Suppressor macrophage (primary cell): ENCODE results near the gene EIF2D.
"Not testable (repeated sequence)": the region's sequence is repeated elsewhere in the genome, so short reads cannot be mapped to it uniquely, and the experiment has no call there.

Experiments
- DNase-seq, 4 experiments: peaks; one replicate each; pipeline ENCODE4 v3.0.0-alpha.2; 2020 to 2022

EIF2D gene

GRCh38 chr1:206635080-206635977 lies 23.1 kb upstream of the EIF2D start, which contains the start of gene DYRK3:
Gene DYRK3 (plus strand): TSS chr1:206635536. CDS start chr1:206635704, 168 bp downstream.
- peak; percentile 96 to 99 (median 98) for DNase-seq

DNA sequence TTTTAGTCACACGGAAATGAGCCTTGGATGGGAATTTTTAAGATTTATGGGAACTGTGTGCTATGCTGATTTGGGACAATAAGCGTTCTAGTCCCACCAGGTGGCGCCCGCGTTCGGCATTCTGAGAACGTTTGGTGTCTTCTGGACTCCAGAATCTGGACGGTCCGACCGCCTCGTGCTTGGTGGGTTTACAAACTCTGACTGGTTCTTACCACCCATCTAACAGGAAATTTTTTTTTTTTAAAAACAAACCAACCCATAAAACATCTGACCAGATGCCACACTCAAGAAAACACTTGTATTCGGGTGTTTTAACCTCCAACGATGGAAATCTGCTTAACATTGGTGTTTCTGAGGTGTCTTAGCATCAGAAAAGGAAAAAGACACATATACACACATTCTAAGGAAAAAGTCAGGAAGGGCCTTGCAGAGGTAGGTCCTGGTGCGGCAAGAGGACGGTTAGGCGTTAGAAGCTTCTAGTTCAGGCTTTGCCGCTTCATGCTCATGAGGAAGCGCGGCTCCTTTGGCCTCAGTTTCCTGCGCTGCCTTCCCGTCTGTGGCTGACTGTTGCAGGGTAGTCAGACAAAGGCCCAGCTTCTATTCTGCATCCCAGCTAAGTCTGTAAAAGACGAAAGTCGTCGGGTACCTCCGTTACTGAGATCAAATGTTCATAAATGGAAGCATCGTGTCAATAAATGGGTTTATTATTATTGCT lies 22.3 kb upstream of the EIF2D start:
- DNase-seq, result peak; percentile 93 to 98 (median 96)

DNA sequence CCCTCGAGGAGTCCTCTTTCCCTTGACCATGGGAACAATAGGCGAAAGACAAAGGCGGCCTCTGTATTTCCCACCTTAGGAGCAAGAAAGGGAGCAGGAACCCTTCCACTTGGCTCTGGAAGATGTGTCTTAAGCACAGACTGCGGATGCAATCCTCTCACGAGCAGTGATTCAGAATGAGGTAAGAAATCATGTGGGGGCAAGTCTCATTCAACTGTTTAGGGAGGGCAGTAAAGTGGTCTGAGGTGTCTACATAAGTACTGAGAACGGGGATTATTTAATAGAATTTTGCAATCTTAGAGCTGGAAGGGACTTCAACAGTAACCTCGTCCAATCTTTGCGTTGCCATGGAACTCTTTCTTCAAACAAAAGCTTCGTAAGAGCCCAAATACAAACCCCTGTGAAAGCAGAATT lies 21.4 kb upstream of the EIF2D start:
- peak; percentile 35 to 78 (median 64) for DNase-seq

DNA sequence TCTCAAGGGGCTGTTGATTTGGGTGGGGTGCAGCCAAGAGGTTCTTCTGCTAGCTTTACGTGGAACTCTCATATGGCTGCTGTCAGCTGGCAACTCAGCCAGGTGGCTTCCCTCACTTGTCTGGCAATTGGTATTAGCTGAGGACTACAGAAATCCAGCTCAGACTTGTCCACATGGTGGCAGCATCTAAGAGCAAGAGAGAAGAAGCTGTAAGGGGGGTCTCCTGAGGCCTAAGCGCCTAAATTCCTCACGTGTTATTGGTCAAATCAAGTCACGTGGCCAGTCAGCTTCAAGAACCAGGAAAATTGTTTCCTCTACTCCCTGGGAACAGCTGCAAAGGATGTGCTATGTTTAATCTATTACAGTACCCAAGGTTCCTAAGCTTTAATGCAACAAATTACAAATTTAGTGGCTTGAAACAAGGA lies 18.8 kb upstream of the EIF2D start:
- peak; percentile 21 to 56 (median 52) for DNase-seq

DNA sequence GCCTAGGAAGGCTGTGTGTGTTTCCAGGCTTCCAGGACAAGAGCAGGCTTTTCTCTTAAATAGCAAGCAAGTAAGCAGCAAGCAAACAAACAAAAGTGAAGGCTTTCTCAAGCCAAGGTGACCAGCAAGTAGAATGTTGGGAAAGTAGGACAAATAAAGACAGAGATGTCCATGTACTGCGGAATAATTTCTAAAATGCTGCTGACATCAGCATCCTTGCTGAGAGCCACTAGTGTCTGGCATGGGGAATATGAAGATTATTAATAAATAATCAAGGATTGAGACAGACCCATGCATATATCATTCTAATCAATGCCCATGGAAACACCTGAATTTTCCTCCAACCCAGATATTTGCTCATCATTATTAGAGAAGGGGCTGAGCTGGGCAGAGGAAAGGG lies 16.7 kb upstream of the EIF2D start:
- DNase-seq, result no peak

- not testable (repeated sequence) for DNase-seq
Observed at GRCh38 chr1:206626396-206626795, 14.1 kb upstream of the EIF2D start.

- no peak for DNase-seq
Observed at GRCh38 chr1:206609229-206609991, 2.9 kb downstream of the EIF2D start.

DNA sequence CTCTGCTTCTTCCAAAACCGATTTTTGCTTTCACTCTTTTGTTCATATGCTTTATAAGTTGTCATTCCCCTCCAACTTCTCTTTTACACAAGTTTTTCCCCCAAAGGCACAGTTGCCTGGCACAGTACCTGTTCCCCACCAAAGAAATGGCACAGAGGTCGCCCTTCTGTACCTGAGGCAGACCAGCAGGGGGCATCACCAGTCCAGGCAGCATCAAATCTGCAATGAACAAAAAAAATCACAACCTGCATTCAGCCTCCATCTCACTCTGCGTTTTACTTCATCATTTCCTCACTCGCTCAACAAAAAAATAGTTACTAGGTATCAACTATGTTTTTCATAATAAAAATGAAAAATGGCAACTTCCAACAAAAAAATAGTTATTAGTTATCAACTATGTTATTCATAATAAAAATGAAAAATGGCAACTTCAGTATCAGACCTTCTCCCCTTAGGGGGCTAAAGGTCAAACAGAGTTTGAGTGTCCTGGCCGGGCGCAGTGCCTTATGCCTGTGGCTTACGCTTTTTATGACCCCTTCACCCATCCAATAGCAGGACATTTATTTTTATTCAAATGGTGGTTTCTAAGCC lies 4.1 kb downstream of the EIF2D start:
- peak; percentile 39 to 68 (median 55) for DNase-seq

DNA sequence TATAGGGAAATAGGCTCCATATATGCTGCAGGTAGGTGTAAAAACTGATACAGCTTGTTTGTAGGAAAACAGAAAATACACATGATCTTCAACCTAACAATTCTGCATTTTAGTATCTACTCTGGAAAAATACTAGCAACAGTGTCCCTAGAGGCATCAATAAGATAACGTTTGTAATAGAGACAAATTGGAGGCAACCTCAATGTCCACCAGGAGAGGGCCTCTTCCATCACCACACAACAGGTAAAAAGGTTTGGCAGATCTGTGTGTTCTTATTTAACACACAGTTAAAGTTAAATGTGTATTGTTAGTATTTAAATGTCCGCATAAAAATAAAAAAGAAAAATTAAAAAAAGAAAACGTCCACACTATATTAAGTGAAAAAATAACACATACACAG lies 5.4 kb downstream of the EIF2D start:
- DNase-seq, result peak in 2 of 4 experiments; percentile 12 to 34

- no peak for DNase-seq
Observed at GRCh38 chr1:206604861-206605260, 7.4 kb downstream of the EIF2D start.

DNA sequence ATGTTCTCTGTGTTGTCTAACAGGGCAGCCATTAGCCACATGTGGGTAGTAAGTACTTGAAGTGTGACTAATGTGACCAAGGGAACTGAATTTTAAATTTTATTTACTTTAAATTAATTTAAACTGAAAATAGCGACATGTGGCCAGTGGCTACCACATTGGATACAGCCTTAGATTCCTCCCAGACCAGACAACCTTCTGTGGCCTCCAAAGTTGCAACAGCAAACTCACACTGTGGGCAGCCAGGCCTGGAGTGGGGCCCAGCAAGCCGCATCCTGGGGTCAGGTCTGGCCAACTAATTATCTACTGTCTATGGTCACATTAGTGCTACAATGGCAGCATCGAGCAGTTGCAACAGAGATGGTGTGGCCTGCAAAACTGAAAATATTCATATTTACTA lies 11.7 kb downstream of the EIF2D start:
- DNase-seq, result no peak

DNA sequence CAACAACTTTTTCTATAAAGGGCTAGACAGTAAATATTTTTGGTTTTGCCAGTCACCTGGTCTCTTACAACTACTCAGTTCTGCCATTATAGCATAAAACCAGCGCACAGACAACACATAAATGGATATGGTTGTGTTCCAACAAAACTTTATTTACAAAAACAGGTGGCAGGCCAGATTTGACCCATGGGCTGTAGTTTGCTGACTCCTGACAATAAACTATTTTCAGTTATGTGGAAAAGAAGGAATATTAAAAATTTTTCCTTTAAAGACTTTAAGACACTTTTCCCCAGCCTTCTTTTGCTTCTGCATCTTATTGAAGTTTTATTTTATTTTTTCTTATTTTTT lies 16.0 kb downstream of the EIF2D start:
- no peak for DNase-seq

DNA sequence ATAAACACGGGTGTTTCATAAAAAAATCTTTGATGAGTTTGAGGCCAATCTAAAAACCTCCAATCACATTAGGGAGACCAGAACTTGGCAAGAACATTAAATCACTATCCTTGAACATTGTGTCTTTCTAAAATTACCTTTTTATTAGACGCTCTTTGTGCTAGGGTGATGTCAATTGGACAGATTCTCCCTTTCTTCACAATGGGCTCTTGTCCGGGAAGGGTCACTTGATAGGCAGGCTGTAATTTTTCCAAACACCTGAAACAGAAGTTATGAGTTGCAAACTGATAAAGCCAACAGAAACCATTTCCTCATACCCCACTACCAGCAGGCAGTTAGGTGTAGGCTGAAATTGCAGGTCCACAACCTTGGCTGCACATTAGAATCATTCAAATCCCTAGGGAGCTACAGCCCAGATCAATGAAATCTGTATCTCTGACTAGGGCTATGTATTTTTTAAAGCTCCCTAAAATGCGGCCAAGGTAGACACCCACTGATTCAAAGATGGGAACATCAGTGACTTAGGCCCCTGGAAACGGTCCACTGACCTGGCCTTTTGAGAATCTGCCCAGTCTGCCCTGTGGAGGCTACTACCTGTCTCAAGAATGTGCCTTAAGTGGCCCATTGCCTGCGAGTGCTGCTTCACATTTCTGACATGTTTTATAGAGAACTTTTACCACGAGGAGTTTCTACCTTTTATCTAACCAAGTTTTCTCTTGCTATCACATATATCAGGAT lies 16.5 kb downstream of the EIF2D start:
- DNase-seq, result no peak

GRCh38 chr1:206593351-206593925 lies 18.8 kb downstream of the EIF2D start:
- no peak for DNase-seq

GRCh38 chr1:206591696-206592095 lies 20.6 kb downstream of the EIF2D start:
- no peak for DNase-seq

- DNase-seq, result no peak
Observed at GRCh38 chr1:206591226-206591625, 21.0 kb downstream of the EIF2D start.

GRCh38 chr1:206590025-206590758 lies 22.1 kb downstream of the EIF2D start:
- no peak for DNase-seq

GRCh38 chr1:206589206-206589605 lies 23.1 kb downstream of the EIF2D start:
- no peak for DNase-seq

GRCh38 chr1:206588492-206588891 lies 23.8 kb downstream of the EIF2D start:
- DNase-seq, result no peak

DNA sequence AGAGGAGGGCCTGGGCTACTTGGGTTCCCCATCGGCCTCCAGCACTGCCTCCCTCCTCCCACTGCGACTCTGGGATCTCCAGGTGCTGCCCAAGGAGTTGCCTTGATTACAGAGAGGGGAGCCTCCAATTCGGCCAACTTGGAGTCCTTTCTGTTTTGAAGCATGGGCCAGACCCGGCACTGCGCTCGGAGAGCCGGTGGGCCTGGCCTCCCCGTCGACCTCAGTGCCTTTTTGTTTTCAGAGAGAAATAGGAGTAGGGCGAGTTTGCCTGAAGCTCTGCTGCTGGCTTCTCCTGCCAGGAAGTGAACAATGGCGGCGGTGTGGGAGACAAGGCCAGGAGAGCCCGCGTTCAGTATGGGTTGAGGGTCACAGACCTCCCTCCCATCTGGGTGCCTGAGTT lies 24.4 kb downstream of the EIF2D start:
- no peak for DNase-seq
